Mesothelial cell of epicardium (in vitro differentiated cells): ENCODE results near the gene PPP1R14C. TPM values are rescaled to one million over a fixed set of nuclear protein-coding genes. Genes with fewer than 3 reads are reported as not detected.

Experiments
- DNase-seq, 2 experiments: peaks; one replicate each; pipeline ENCODE4 v3.0.0; 2021; ENCODE audit warnings: low spot score in 2 of 2; ENCODE audit not compliant: unreplicated experiment in 2 of 2
- H3K27ac Mint-ChIP-seq: 2 replicates; pipeline ENCODE4 v1.8.0; 2021; ENCODE audit warnings: mixed read lengths
- H3K27me3 Mint-ChIP-seq: 2 replicates; pipeline ENCODE4 v1.8.0; 2021; ENCODE audit warnings: low read depth, mixed read lengths
- H3K36me3 Mint-ChIP-seq: 2 replicates; pipeline ENCODE4 v1.8.0; 2021; ENCODE audit warnings: mixed read lengths
- H3K4me1 Mint-ChIP-seq: 2 replicates; pipeline ENCODE4 v1.8.0; 2021; ENCODE audit warnings: mixed read lengths
- H3K4me3 Mint-ChIP-seq: 2 replicates; pipeline ENCODE4 v1.8.0; 2021; ENCODE audit warnings: mild to moderate bottlenecking, moderate library complexity, mixed read lengths
- H3K9me3 Mint-ChIP-seq: 2 replicates; pipeline ENCODE4 v1.8.0; 2021; ENCODE audit warnings: mixed read lengths
- CTCF ChIP-seq: fragments of 200-600 bp; sonication (generic); IDR thresholded peaks from one replicate; pipeline ENCODE4 v1.5.0; 2021; ENCODE audit warnings: antibody characterized with exemption; ENCODE audit not compliant: unreplicated experiment
- total RNA-seq: library from RNA; stranded (reverse); gene quantifications from 3 replicates; pipeline ENCODE4 v1.2.1, GENCODE V29; 2021

Gene PPP1R14C
- total RNA-seq, 1 donor from 2014 or later: 0.27 TPM

GRCh38 chr6:150214310-150214709, 71.5 kb downstream of the PPP1R14C start:
- no peaks in the 10 kb centered on the region for H3K36me3 Mint-ChIP-seq
- H3K4me3 Mint-ChIP-seq: no peak overlapping the region
- H3K27me3 Mint-ChIP-seq: peaks cover 16% of the 10 kb centered on the region
- H3K27ac Mint-ChIP-seq: no peak overlapping the region
- TF ChIP-seq CTCF: no peak
- H3K9me3 Mint-ChIP-seq: no peaks in the 10 kb centered on the region
- H3K4me1 Mint-ChIP-seq: peaks cover 9% of the 10 kb centered on the region
- DNase-seq: no peak

GRCh38 chr6:150220634-150221551, 78.0 kb downstream of the PPP1R14C start:
- Mint-ChIP-seq H3K27ac (peak overlapping the region; percentile 54), H3K27me3 (peaks cover 2% of the 10 kb centered on the region), H3K4me3 (no peak overlapping the region), H3K36me3 (no peaks in the 10 kb centered on the region), H3K4me1 (peaks cover 10% of the 10 kb centered on the region), H3K9me3 (peaks cover 13% of the 10 kb centered on the region)
- TF ChIP-seq CTCF: no peak
- DNase-seq: no peak

DNA sequence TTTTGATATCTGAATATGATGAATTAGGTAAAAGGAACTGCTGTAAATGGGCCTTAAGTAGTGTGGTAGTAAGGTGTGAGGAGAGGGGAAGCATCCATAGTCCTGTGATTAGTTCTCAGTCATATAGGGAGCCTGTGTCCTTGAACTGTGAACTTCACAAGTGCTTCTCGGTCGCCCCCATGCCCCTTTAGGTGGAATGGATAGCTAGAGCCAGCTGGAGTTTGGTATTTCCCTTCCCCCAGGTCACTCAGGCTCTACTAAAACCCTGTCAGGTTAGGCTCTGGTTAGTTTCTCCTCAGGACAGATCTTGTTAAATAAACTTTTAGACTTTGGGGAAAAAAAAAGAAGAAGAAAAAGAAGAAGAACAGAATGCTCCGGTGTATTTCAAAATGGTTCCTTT, 82.0 kb downstream of the PPP1R14C start:
- peaks cover 11% of the 10 kb centered on the region for H3K4me1 Mint-ChIP-seq
- no peaks in the 10 kb centered on the region for H3K36me3 Mint-ChIP-seq
- no peak overlapping the region for H3K4me3 Mint-ChIP-seq
- H3K27me3 Mint-ChIP-seq: no peaks in the 10 kb centered on the region
- peaks cover 13% of the 10 kb centered on the region for H3K9me3 Mint-ChIP-seq
- DNase-seq: no peak
- H3K27ac Mint-ChIP-seq: no peak overlapping the region
- TF ChIP-seq CTCF: no peak

DNA sequence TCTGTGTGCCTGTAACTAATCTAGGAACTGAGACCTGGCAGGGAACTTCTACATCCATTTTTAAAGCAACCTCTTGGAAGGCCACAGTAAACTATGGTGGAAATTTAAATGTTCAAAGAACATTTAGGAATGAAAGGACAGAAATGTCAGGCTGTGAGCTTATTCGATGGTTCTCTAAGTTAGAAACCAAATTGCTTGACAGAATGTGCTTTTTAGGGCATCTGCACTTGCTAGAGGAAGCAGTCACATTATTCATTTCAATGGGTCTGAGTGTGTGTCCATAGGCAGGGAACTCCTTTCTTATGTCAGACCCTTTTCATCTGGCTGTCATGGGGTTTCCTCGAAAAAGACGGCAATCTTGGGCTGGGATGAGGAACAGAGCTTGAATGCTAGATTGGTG, 84.4 kb downstream of the PPP1R14C start:
- peaks cover 16% of the 10 kb centered on the region for H3K9me3 Mint-ChIP-seq
- H3K4me3 Mint-ChIP-seq: no peak overlapping the region
- peaks cover 3% of the 10 kb centered on the region for H3K27me3 Mint-ChIP-seq
- TF ChIP-seq CTCF: no peak
- no peak overlapping the region for H3K27ac Mint-ChIP-seq
- H3K36me3 Mint-ChIP-seq: no peaks in the 10 kb centered on the region
- peaks cover 8% of the 10 kb centered on the region for H3K4me1 Mint-ChIP-seq
- DNase-seq: no peak

DNA sequence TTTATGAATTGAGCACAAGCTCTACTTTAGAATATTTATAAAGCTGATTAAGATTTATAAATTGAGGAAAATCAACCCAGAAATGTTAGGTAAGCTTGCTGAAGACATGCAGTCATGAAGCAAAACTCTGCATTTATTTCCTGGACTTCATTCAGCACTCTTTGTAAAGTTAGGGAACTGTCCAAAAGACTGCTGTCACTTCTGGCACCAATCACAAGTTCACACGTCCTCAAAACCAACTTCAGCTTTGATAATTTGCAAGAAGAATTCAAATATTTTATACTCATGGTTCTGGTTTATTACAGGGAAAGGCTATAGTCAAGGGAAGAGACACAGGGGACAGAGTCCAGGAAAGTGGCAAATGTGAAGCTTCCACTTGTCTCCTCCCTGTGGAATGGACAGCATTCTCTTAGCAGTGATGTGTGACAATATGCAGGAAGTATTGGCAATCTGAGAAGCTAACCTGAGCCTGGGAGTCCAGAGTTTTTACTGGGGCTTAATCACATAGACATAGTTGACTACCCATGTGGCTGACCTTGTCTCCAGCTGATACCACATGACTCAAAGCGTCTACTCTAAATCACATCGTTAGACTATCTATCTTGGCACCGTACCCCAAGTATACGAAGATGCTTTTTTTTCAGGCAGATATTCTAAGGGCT, 85.4 kb downstream of the PPP1R14C start:
- Mint-ChIP-seq H3K4me1 (peaks cover 8% of the 10 kb centered on the region), H3K9me3 (peaks cover 23% of the 10 kb centered on the region), H3K36me3 (no peaks in the 10 kb centered on the region), H3K27me3 (peaks cover 3% of the 10 kb centered on the region), H3K27ac (no peak overlapping the region), H3K4me3 (no peak overlapping the region)
- no peak for DNase-seq
- no peak for TF ChIP-seq CTCF
